ENCODE results near the gene ZNF22.

ZNF22 gene

GRCh38 chr10:44965651-44966097 is 35.0 kb upstream of the ZNF22 start:
- no peak for DNase-seq

- no peak for DNase-seq
Observed at GRCh38 chr10:44966129-44966815, 34.5 kb upstream of the ZNF22 start.

- DNase-seq = no peak
Observed at GRCh38 chr10:44966816-44967509, 33.8 kb upstream of the ZNF22 start.

GRCh38 chr10:44967616-44968015 is 33.1 kb upstream of the ZNF22 start:
- no peak for DNase-seq

- no peak for DNase-seq
Observed at GRCh38 chr10:44968091-44968490, 32.6 kb upstream of the ZNF22 start.

- DNase-seq = no peak
Observed at GRCh38 chr10:44968500-44969400, 32.0 kb upstream of the ZNF22 start.

GRCh38 chr10:44969854-44970253 is 30.9 kb upstream of the ZNF22 start:
- DNase-seq = no peak

- no peak for DNase-seq
Observed at GRCh38 chr10:44970812-44971395, 29.8 kb upstream of the ZNF22 start.

GRCh38 chr10:44971434-44971833 is 29.3 kb upstream of the ZNF22 start:
- DNase-seq = no peak

GRCh38 chr10:44971935-44972757 is 28.6 kb upstream of the ZNF22 start:
- no peak for DNase-seq

GRCh38 chr10:44972874-44973306 is 27.8 kb upstream of the ZNF22 start:
- no peak for DNase-seq

GRCh38 chr10:44973323-44974081 is 27.2 kb upstream of the ZNF22 start:
- DNase-seq = no peak

GRCh38 chr10:44974082-44974627 is 26.6 kb upstream of the ZNF22 start:
- DNase-seq = no peak

GRCh38 chr10:44974628-44975430 is 25.9 kb upstream of the ZNF22 start:
- peak; percentile 65 for DNase-seq

- no peak for DNase-seq
Observed at GRCh38 chr10:44975431-44976331, 25.0 kb upstream of the ZNF22 start.

GRCh38 chr10:44976352-44977198 is 24.1 kb upstream of the ZNF22 start:
- DNase-seq = no peak

GRCh38 chr10:44977287-44978212 is 23.2 kb upstream of the ZNF22 start:
- DNase-seq = no peak

All from activated naive CD4-positive, alpha-beta T cell treated with Interleukin-2 at 50 U/mL for 16 hours (primary cell).